ENCODE data around the gene NOL9.

Gene NOL9

DNA sequence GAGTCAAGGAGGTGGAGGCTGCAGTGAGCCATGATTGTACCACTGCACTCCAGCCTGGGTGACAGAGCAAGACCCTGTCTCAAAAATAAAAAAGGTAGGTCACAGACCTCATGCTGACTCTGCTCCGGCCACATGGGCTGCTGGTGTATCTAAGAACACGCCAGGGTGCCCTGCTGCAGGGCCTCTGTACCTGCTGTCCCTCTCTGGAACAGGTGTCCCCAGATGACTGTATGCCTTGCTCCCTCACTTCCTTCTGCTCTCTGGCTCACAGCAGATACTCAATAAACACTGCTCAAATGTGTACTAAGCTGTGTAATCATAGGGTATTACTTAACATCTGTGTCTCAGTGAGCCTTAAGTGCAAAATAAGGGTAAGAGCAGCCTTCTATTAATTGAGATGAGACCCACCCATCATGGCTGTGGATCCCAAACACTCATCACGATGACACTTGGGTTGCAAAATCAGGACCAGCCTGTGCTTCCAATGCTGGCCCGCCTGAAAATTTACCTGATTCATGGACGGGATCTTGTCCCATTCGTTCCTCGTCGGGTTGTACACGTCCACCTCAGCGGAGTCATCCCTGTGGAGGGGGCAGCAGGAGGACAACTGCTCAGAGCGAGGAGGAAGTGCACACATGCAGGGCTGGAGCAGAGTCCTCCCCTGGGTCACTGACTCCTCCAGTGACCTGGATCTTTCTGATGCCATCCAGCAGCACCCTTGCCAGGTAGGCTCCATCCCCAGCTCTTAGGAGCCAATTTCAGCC lies 40.8 kb upstream of the NOL9 start:
- H3K4me3 ChIP-seq (ENCODE audit: low read depth, low read length): no peak overlapping the region
- no peak for TF ChIP-seq CTCF (IDR thresholded peaks at IDR 0.05; ENCODE audit: low read depth, low read length)
- in situ Hi-C loops (cut with HindIII; ENCODE audit: low sequenced_read_pairs): no loop called here
- DNase-seq (ENCODE audit: low read depth, low spot score): no peak

DNA sequence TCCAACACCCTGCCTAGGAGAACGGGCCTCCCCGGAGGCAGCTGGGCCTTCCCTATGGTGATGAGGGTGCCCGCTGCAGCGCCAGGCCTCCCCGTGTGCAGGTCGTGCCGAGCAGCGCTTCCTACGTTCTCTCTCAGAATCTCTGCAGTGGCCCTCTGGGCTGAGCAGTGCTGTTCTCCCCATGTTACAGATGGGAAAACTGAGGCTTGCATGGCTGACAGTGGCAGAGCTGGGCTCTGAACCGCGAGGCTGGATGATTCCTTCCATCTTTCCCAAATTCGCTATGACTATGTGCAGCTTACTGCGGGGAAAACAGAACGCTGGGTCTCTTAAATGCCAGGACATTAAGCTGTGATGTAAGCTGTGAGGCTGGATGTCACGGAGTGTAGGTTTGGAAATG lies 39.5 kb upstream of the NOL9 start:
- H3K4me3 ChIP-seq (ENCODE audit: low read depth, low read length): no peak overlapping the region
- in situ Hi-C loops (cut with HindIII; ENCODE audit: low sequenced_read_pairs): no loop called here
- TF ChIP-seq CTCF (IDR thresholded peaks at IDR 0.05; ENCODE audit: low read depth, low read length): no peak
- no peak for DNase-seq (ENCODE audit: low read depth, low spot score)

- no peak overlapping the region for H3K4me3 ChIP-seq (ENCODE audit: low read depth, low read length)
- no peak for DNase-seq (ENCODE audit: low read depth, low spot score)
- in situ Hi-C loops (cut with HindIII; ENCODE audit: low sequenced_read_pairs): no loop called here
- TF ChIP-seq CTCF (IDR thresholded peaks at IDR 0.05; ENCODE audit: low read depth, low read length): no peak
Observed at GRCh38 chr1:6592865-6593593, 38.7 kb upstream of the NOL9 start.

DNA sequence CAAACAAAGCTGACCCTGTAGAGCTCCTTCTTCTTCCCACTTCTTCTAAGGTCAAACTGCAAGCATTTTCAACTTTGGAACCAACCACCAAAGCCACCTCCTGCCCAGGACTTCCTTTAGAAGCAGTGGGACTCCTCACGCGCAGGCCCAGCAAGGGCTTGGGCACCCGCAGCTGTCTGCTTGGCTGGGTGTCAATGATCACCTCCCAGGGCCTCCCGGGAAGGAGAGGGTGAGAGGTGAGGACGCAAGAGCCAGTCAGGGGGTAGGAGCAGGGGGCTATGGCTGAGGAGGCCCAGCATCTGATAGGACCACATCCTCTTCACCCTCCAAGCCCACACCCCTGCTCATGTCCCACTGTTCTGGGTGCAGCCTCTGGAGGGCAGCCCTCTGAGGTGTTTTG lies 38.1 kb upstream of the NOL9 start:
- TF ChIP-seq CTCF (IDR thresholded peaks at IDR 0.05; ENCODE audit: low read depth, low read length): no peak
- no peak for DNase-seq (ENCODE audit: low read depth, low spot score)
- in situ Hi-C loops (cut with HindIII; ENCODE audit: low sequenced_read_pairs): no loop called here
- no peak overlapping the region for H3K4me3 ChIP-seq (ENCODE audit: low read depth, low read length)

DNA sequence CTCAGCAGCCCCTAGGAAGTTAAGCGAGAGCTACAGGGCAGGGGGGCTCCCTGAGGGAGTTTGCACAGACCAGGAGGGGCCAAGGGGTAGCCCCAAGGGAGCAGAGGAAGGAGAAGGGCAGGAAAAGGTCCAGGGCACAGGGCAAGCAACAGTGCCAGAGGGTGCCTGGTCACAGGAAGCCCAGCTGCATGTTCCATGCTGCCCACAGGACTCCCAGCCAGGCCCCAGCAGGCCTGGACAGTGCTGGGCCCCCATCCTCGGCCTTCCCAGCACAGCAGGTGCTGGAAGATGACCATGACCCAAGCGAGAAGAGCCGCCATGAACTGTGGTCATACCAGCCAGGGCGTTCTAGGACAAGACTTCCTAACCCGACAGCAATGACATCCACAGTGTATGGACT lies 37.3 kb upstream of the NOL9 start:
- no peak overlapping the region for H3K4me3 ChIP-seq (ENCODE audit: low read depth, low read length)
- DNase-seq (ENCODE audit: low read depth, low spot score): no peak
- no peak for TF ChIP-seq CTCF (IDR thresholded peaks at IDR 0.05; ENCODE audit: low read depth, low read length)
- in situ Hi-C loops (cut with HindIII; ENCODE audit: low sequenced_read_pairs): no loop called here

GRCh38 chr1:6591222-6591621 lies 36.9 kb upstream of the NOL9 start:
- in situ Hi-C loops (cut with HindIII; ENCODE audit: low sequenced_read_pairs): no loop called here
- no peak overlapping the region for H3K4me3 ChIP-seq (ENCODE audit: low read depth, low read length)
- no peak for TF ChIP-seq CTCF (IDR thresholded peaks at IDR 0.05; ENCODE audit: low read depth, low read length)
- DNase-seq (ENCODE audit: low read depth, low spot score): no peak
